Loucy (cell line): ENCODE results near the gene CCDC110.

Experiments used
- H2AFZ ChIP-seq: fragments of 200-600 bp; sonication (generic); 2 replicates; pipeline ENCODE4 v1.6.0; 2016; ENCODE audit warnings: antibody characterized with exemption, mild to moderate bottlenecking, low read length, moderate library complexity
- H3F3A ChIP-seq: fragments of 200-600 bp; 2 replicates; pipeline ENCODE4 v1.6.0; 2016; ENCODE audit warnings: antibody characterized with exemption, low read depth, mild to moderate bottlenecking
- H3K27me3 ChIP-seq: fragments of 200-600 bp; sonication (generic); 2 replicates; pipeline ENCODE4 v1.6.1; 2014; ENCODE audit warnings: low read length, mild to moderate bottlenecking; ENCODE audit not compliant: insufficient read depth, poor library complexity, severe bottlenecking
- H3K36me3 ChIP-seq: fragments of 200-600 bp; sonication (generic); 2 replicates; pipeline ENCODE4 v1.6.1; 2016; ENCODE audit warnings: low read length; ENCODE audit not compliant: insufficient read depth
- H3K4me1 ChIP-seq: fragments of 200-600 bp; sonication (generic); 2 replicates; pipeline ENCODE4 v1.5.1; 2014; ENCODE audit warnings: low read length, mild to moderate bottlenecking; ENCODE audit not compliant: insufficient read depth, poor library complexity, severe bottlenecking
- H3K4me2 ChIP-seq: fragments of 200-600 bp; sonication (generic); 2 replicates; pipeline ENCODE4 v1.6.0; 2014; ENCODE audit warnings: antibody characterized with exemption, low read length, low read depth, mild to moderate bottlenecking; ENCODE audit not compliant: poor library complexity, severe bottlenecking
- H3K4me3 ChIP-seq: fragments of 200-600 bp; sonication (generic); 2 replicates; pipeline ENCODE4 v1.5.1; 2014; ENCODE audit warnings: low read length, mild to moderate bottlenecking, mixed read lengths; ENCODE audit not compliant: poor library complexity, severe bottlenecking
- H3K79me2 ChIP-seq: fragments of 200-600 bp; sonication (generic); 2 replicates; pipeline ENCODE4 v1.6.1; 2014; ENCODE audit warnings: low read length; ENCODE audit not compliant: insufficient read depth
- H3K9ac ChIP-seq: fragments of 200-600 bp; sonication (generic); 2 replicates; pipeline ENCODE4 v1.6.0; 2014; ENCODE audit warnings: mild to moderate bottlenecking, low read depth, low read length, moderate library complexity; ENCODE audit not compliant: poor library complexity, severe bottlenecking
- H3K9me2 ChIP-seq: fragments of 200-600 bp; sonication (generic); replicated peaks from 2 replicates; pipeline ENCODE4 v1.6.1; 2016; ENCODE audit warnings: low read depth, low read length, mixed read lengths
- H3K9me3 ChIP-seq: fragments of 200-600 bp; sonication (generic); 2 replicates; pipeline ENCODE4 v1.6.1; 2014; ENCODE audit warnings: mild to moderate bottlenecking, antibody characterized with exemption, low read length, low read depth; ENCODE audit not compliant: insufficient read depth
- H4K20me1 ChIP-seq: fragments of 200-600 bp; sonication (generic); 2 replicates; pipeline ENCODE4 v1.6.0; 2014; ENCODE audit warnings: antibody characterized with exemption, low read length, mild to moderate bottlenecking; ENCODE audit not compliant: insufficient read depth, poor library complexity, severe bottlenecking
- CTCF ChIP-seq: fragments of 200-600 bp; sonication (generic); conservative IDR thresholded peaks from 2 replicates; pipeline ENCODE4 v1.5.1; 2014; ENCODE audit warnings: mild to moderate bottlenecking, antibody characterized with exemption, low read length
- EZH2phosphoT487 ChIP-seq: fragments of 200-600 bp; IDR thresholded peaks from 2 replicates; pipeline ENCODE4 v1.6.1; 2018; ENCODE audit warnings: antibody characterized with exemption, mild to moderate bottlenecking, moderate library complexity, borderline replicate concordance

The CCDC110 gene

GRCh38 chr4:185467991-185468390 lies 3.5 kb downstream of the CCDC110 start:
- H3K9ac ChIP-seq: no peak overlapping the region
- no peaks in the 10 kb centered on the region for H3K9me2 ChIP-seq
- TF ChIP-seq CTCF (no peak), EZH2phosphoT487 (no peak)
- H2AFZ ChIP-seq: no peak overlapping the region
- no peaks in the 10 kb centered on the region for H3F3A ChIP-seq
- H4K20me1 ChIP-seq: no peaks in the 10 kb centered on the region
- no peak overlapping the region for H3K4me3 ChIP-seq
- H3K27me3 ChIP-seq: no peaks in the 10 kb centered on the region
- H3K4me1 ChIP-seq: no peaks in the 10 kb centered on the region
- H3K79me2 ChIP-seq: no peaks in the 10 kb centered on the region
- no peaks in the 10 kb centered on the region for H3K36me3 ChIP-seq
- no peak overlapping the region for H3K4me2 ChIP-seq
- no peaks in the 10 kb centered on the region for H3K9me3 ChIP-seq

GRCh38 chr4:185467101-185467500 lies 4.4 kb downstream of the CCDC110 start:
- no peaks in the 10 kb centered on the region for H3K4me1 ChIP-seq
- no peaks in the 10 kb centered on the region for H3K9me3 ChIP-seq
- no peaks in the 10 kb centered on the region for H3F3A ChIP-seq
- no peak overlapping the region for H3K4me2 ChIP-seq
- H3K9me2 ChIP-seq: no peaks in the 10 kb centered on the region
- no peak overlapping the region for H3K4me3 ChIP-seq
- H3K9ac ChIP-seq: no peak overlapping the region
- H4K20me1 ChIP-seq: no peaks in the 10 kb centered on the region
- no peaks in the 10 kb centered on the region for H3K36me3 ChIP-seq
- no peak overlapping the region for H2AFZ ChIP-seq
- H3K27me3 ChIP-seq: no peaks in the 10 kb centered on the region
- no peak for TF ChIP-seq CTCF
- TF ChIP-seq EZH2phosphoT487: no peak
- H3K79me2 ChIP-seq: no peaks in the 10 kb centered on the region

DNA sequence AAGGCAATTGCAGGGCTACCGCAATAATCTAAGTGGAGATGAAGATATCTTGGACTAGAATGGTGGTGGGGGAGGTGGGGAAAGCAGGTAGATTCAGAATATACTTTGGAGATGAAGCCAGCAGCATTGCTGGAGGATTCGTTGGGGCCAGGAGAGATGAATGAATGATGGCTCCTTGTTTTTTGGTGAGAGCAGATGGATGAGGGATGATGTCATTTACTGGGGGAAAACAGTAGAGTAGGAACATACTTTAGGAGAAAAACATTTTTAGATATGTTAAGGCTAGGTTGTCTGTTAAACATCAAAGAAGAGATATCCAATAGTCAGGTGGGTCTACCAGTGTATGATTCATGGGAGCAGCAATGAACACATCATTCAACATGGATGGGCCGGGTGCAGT lies 5.8 kb downstream of the CCDC110 start:
- no peaks in the 10 kb centered on the region for H3F3A ChIP-seq
- H3K27me3 ChIP-seq: no peaks in the 10 kb centered on the region
- H3K9me3 ChIP-seq: no peaks in the 10 kb centered on the region
- no peaks in the 10 kb centered on the region for H3K36me3 ChIP-seq
- H3K79me2 ChIP-seq: no peaks in the 10 kb centered on the region
- H3K4me1 ChIP-seq: no peaks in the 10 kb centered on the region
- H4K20me1 ChIP-seq: no peaks in the 10 kb centered on the region
- H3K4me3 ChIP-seq: no peak overlapping the region
- H3K4me2 ChIP-seq: no peak overlapping the region
- TF ChIP-seq CTCF (no peak), EZH2phosphoT487 (no peak)
- no peaks in the 10 kb centered on the region for H3K9me2 ChIP-seq
- no peak overlapping the region for H3K9ac ChIP-seq
- no peak overlapping the region for H2AFZ ChIP-seq
